HepG2 (cell line): ENCODE results near the gene TNS1. TPM values are rescaled to one million over a fixed set of nuclear protein-coding genes. Genes with fewer than 3 reads are reported as not detected.

Source experiments
- CAMTA2 ChIP-seq: sonication (generic); formaldehyde crosslinking; IDR thresholded peaks from 2 replicates; pipeline ENCODE4 v1.4.0; 2020; ENCODE audit warnings: mild to moderate bottlenecking, missing genetic modification reagents, borderline replicate concordance
- CC2D1A ChIP-seq: sonication (generic); formaldehyde crosslinking; IDR thresholded peaks from 2 replicates; pipeline ENCODE4 v1.8.1; 2023; ENCODE audit warnings: mild to moderate bottlenecking, missing genetic modification reagents
- HOXD1 ChIP-seq: sonication (generic); formaldehyde crosslinking; IDR thresholded peaks from 2 replicates; pipeline ENCODE4 v1.5.0; 2020; ENCODE audit warnings: missing genetic modification reagents
- JDP2 ChIP-seq: sonication (generic); formaldehyde crosslinking; IDR thresholded peaks from 2 replicates; pipeline ENCODE4 v1.8.1; 2022; ENCODE audit warnings: missing genetic modification reagents, borderline replicate concordance
- MAFG ChIP-seq: sonication (generic); formaldehyde crosslinking; IDR thresholded peaks from 2 replicates; pipeline ENCODE4 v1.5.1; 2020; ENCODE audit warnings: mild to moderate bottlenecking, missing genetic modification reagents
- NFE2L1 ChIP-seq: sonication (generic); formaldehyde crosslinking; IDR thresholded peaks from 2 replicates; pipeline ENCODE4 v1.4.0; 2020; ENCODE audit warnings: missing genetic modification reagents, mild to moderate bottlenecking, borderline replicate concordance
- PCBP1 ChIP-seq: fragments of 200-400 bp; formaldehyde crosslinking; IDR thresholded peaks from 2 replicates; pipeline ENCODE4 v1.6.1; 2017; ENCODE audit warnings: mild to moderate bottlenecking, low read depth, low read length, borderline replicate concordance
- RFX1 ChIP-seq: fragments of 450-650 bp; IDR thresholded peaks from 2 replicates; pipeline ENCODE4 v1.6.1; 2017
- SCMH1 ChIP-seq: sonication (generic); formaldehyde crosslinking; IDR thresholded peaks from 2 replicates; pipeline ENCODE4 v1.9.0; 2021; ENCODE audit warnings: missing genetic modification reagents, mild to moderate bottlenecking, borderline replicate concordance
- SMYD3 ChIP-seq: sonication (generic); formaldehyde crosslinking; IDR thresholded peaks from 2 replicates; pipeline ENCODE4 v1.8.1; 2023; ENCODE audit warnings: mild to moderate bottlenecking, missing genetic modification reagents
- STAT5B ChIP-seq: sonication (generic); formaldehyde crosslinking; IDR thresholded peaks from 2 replicates; pipeline ENCODE4 v1.4.0; 2020; ENCODE audit warnings: missing genetic modification reagents
- SUZ12 ChIP-seq: fragments of 150-350 bp; IDR thresholded peaks from 2 replicates; pipeline ENCODE4 v1.6.1; 2014; ENCODE audit warnings: low read depth, low read length
- TP53 ChIP-seq: sonication (generic); formaldehyde crosslinking; conservative IDR thresholded peaks from 2 replicates; pipeline ENCODE4 v1.4.0; 2020; ENCODE audit warnings: missing genetic modification reagents
- ZFP36L1 ChIP-seq: sonication (generic); formaldehyde crosslinking; IDR thresholded peaks from 2 replicates; pipeline ENCODE4 v1.8.0; 2022; ENCODE audit warnings: mild to moderate bottlenecking, missing genetic modification reagents, moderate library complexity
- ZNF234 ChIP-seq: sonication (generic); formaldehyde crosslinking; conservative IDR thresholded peaks from 2 replicates; pipeline ENCODE4 v1.5.1; 2020; ENCODE audit warnings: mild to moderate bottlenecking, missing genetic modification reagents
- ZNF382 ChIP-seq: sonication (generic); formaldehyde crosslinking; IDR thresholded peaks from 2 replicates; pipeline ENCODE4 v1.5.0; 2020; ENCODE audit warnings: missing genetic modification reagents, mild to moderate bottlenecking, borderline replicate concordance
- ZNF441 ChIP-seq: sonication (generic); formaldehyde crosslinking; IDR thresholded peaks from 2 replicates; pipeline ENCODE4 v1.7.0; 2021; ENCODE audit warnings: missing genetic modification reagents, borderline replicate concordance
- ZNF543 ChIP-seq: sonication (generic); formaldehyde crosslinking; IDR thresholded peaks from 2 replicates; pipeline ENCODE4 v1.4.0; 2020; ENCODE audit warnings: mild to moderate bottlenecking, missing genetic modification reagents
- ZNF724P ChIP-seq: sonication (generic); formaldehyde crosslinking; IDR thresholded peaks from 2 replicates; pipeline ENCODE4 v1.8.0; 2022; ENCODE audit warnings: missing genetic modification reagents, borderline replicate concordance
- ZNF816 ChIP-seq: sonication (generic); formaldehyde crosslinking; IDR thresholded peaks from 2 replicates; pipeline ENCODE4 v1.8.0; 2022; ENCODE audit warnings: missing genetic modification reagents, mild to moderate bottlenecking, borderline replicate concordance
- polyA plus RNA-seq, 8 experiments: library from polyadenylated mRNA; depleted of rRNA in 3 of 8; stranded (reverse) in 7 of 8; unstranded in 1 of 8; fragments of >200 nt; fragmentation: Illumina TruSeq in 4 of 8; extraction: Trizol in 4 of 8; gene quantifications; 2 replicates each; pipeline versions ENCODE4 v1.2.1 to v1.2.3, GENCODE V29; 2011 to 2016; ENCODE audit warnings: low read depth in 4 of 8, missing spikeins in 1 of 8, mixed read lengths in 1 of 8; ENCODE audit not compliant: insufficient read depth in 1 of 8
- total RNA-seq, 5 experiments: library from RNA; depleted of rRNA; stranded (reverse); fragments of >200 nt; fragmentation: Illumina TruSeq; extraction: Trizol; gene quantifications; 2 replicates each; pipeline ENCODE4 v1.2.3, GENCODE V29; 2016; ENCODE audit warnings: low read depth in 1 of 5
- TF ChIP-seq, protein P1 (sequence below): sonication (generic); formaldehyde crosslinking; IDR thresholded peaks from 2 replicates; pipeline ENCODE4 v1.5.0; 2020; ENCODE audit warnings: missing genetic modification reagents
- TF ChIP-seq, protein P2 (sequence below): sonication (generic); formaldehyde crosslinking; IDR thresholded peaks from 2 replicates; pipeline ENCODE4 v1.4.0; 2020; ENCODE audit warnings: low read depth, mild to moderate bottlenecking, missing genetic modification reagents
- TF ChIP-seq, protein P3 (sequence below): sonication (generic); formaldehyde crosslinking; conservative IDR thresholded peaks from 2 replicates; pipeline ENCODE4 v1.8.0; 2022; ENCODE audit warnings: low read depth, missing genetic modification reagents
- TF ChIP-seq, protein P4 (sequence below): sonication (generic); formaldehyde crosslinking; IDR thresholded peaks from 2 replicates; pipeline ENCODE4 v1.4.0; 2020; ENCODE audit warnings: missing genetic modification reagents, low read depth, mild to moderate bottlenecking, borderline replicate concordance

Gene TNS1
- total and polyA plus RNA-seq, 2 of the 13 experiments (the other 11 are each of a cell fraction or from before 2014, with no cell fraction given), result 1.9 to 118 TPM

DNA sequence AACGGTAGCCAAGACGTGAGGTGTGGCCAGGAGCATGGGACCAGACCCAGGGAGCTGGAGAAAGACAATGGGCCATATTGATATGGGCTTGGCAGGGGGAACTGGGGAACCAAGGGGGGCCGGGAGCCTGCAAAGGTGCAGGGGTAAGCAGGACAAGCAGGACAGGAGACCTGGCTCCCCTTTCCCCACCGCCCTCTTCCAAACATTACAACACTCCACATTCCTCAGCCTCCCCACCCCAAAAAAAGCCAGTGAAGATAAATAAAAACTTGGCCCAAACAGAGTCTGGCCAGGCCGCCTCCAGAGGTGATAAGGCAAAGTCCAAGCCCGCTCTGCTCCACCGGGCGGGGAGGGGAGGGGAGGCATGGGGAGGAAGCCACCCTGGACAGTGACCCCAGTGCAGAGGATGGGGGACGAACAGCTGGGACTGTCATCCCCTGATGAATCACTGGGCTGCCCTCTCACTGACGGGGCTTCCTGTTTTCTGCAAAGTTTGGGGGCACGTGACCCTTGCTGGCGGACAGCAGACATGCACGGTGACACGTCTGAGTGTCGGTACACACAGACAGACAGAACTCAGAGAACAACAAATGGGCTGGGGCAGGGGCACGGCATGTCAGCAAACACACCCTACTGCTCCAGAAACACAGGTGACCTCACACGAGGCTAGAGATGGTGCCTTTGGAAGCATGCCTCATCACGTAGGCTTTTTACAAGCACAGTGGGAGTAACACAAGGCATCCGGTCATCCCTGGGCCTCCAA is 100.2 kb downstream of the TNS1 start (continued):
- no peak for TF ChIP-seq SCMH1 (CRISPR knock-in tag)
- TF ChIP-seq ZNF382, result no peak
- TF ChIP-seq, protein P1, sequence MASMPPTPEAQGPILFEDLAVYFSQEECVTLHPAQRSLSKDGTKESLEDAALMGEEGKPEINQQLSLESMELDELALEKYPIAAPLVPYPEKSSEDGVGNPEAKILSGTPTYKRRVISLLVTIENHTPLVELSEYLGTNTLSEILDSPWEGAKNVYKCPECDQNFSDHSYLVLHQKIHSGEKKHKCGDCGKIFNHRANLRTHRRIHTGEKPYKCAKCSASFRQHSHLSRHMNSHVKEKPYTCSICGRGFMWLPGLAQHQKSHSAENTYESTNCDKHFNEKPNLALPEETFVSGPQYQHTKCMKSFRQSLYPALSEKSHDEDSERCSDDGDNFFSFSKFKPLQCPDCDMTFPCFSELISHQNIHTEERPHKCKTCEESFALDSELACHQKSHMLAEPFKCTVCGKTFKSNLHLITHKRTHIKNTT (CRISPR knock-in tag), result no peak
- TF ChIP-seq SMYD3, result peak; percentile 93
- TF ChIP-seq ZNF816 (CRISPR knock-in tag), result no peak
- no peak for TF ChIP-seq SUZ12
- no peak for TF ChIP-seq RFX1
- TF ChIP-seq JDP2 (CRISPR knock-in tag), result peak; percentile 92; the same call in 1 of the 2 replicates
- TF ChIP-seq CC2D1A (CRISPR knock-in tag), result no peak
- peak; percentile 100 for TF ChIP-seq HOXD1 (CRISPR knock-in tag)
- TF ChIP-seq ZNF234, result 0 out of 2 replicates have a peak, but pooled peaks have one; percentile 34
- peak; percentile 80; the same call in 1 of the 2 replicates for TF ChIP-seq ZFP36L1 (CRISPR knock-in tag)
- TF ChIP-seq STAT5B (CRISPR knock-in tag), result peak; percentile 92
- no peak for TF ChIP-seq CAMTA2 (CRISPR knock-in tag)
- TF ChIP-seq, protein P2, sequence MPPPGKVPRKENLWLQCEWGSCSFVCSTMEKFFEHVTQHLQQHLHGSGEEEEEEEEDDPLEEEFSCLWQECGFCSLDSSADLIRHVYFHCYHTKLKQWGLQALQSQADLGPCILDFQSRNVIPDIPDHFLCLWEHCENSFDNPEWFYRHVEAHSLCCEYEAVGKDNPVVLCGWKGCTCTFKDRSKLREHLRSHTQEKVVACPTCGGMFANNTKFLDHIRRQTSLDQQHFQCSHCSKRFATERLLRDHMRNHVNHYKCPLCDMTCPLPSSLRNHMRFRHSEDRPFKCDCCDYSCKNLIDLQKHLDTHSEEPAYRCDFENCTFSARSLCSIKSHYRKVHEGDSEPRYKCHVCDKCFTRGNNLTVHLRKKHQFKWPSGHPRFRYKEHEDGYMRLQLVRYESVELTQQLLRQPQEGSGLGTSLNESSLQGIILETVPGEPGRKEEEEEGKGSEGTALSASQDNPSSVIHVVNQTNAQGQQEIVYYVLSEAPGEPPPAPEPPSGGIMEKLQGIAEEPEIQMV (CRISPR knock-in tag), result peak; percentile 80
- TF ChIP-seq, protein P3, sequence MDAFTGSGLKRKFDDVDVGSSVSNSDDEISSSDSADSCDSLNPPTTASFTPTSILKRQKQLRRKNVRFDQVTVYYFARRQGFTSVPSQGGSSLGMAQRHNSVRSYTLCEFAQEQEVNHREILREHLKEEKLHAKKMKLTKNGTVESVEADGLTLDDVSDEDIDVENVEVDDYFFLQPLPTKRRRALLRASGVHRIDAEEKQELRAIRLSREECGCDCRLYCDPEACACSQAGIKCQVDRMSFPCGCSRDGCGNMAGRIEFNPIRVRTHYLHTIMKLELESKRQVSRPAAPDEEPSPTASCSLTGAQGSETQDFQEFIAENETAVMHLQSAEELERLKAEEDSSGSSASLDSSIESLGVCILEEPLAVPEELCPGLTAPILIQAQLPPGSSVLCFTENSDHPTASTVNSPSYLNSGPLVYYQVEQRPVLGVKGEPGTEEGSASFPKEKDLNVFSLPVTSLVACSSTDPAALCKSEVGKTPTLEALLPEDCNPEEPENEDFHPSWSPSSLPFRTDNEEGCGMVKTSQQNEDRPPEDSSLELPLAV (CRISPR knock-in tag), result no peak; the same call in 1 of the 2 replicates
- no peak for TF ChIP-seq TP53
- TF ChIP-seq ZNF543, result peak; percentile 98
- TF ChIP-seq PCBP1, result peak; percentile 67; the same call in 1 of the 2 replicates
- TF ChIP-seq, protein P4, sequence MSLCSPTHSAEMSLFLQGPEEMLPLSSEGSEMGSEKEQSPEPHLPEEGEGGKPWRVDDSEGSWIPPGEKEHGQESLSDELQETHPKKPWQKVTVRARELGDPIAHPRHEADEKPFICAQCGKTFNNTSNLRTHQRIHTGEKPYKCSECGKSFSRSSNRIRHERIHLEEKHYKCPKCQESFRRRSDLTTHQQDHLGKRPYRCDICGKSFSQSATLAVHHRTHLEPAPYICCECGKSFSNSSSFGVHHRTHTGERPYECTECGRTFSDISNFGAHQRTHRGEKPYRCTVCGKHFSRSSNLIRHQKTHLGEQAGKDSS (CRISPR knock-in tag), result no peak
- TF ChIP-seq NFE2L1 (CRISPR knock-in tag), result no peak
- no peak for TF ChIP-seq MAFG (CRISPR knock-in tag)
- peak; percentile 66; the same call in 1 of the 2 replicates for TF ChIP-seq ZNF724P (CRISPR knock-in tag)
- peak; percentile 66; the same call in 1 of the 2 replicates for TF ChIP-seq ZNF441 (CRISPR knock-in tag)
